ENCODE measurements around the gene ATP8B2.
"Not testable (repeated sequence)": the region's sequence is repeated elsewhere in the genome, so short reads cannot be mapped to it uniquely, and the experiment has no call there.

The ATP8B2 gene

GRCh38 chr1:154324669-154325582, at the start of gene ATP8B2:
Gene ATP8B2 (plus strand): TSS chr1:154325525. CDS start chr1:154328142, 2,617 bp downstream.
- peak; percentile 85 for TF ChIP-seq CTCF (IDR thresholded peaks at IDR 0.05; ENCODE audit: extremely low read depth, insufficient read depth, missing control alignments)
- DNase-seq (ENCODE audit: low spot score), result peak; percentile 89
- in situ Hi-C loops (cut with MboI; ENCODE audit: low pct_unique_long_range_greater_than_20kb, low sequenced_read_pairs, unreplicated experiment), result no loop called here

- in situ Hi-C loops (cut with MboI; ENCODE audit: low pct_unique_long_range_greater_than_20kb, low sequenced_read_pairs, unreplicated experiment), result no loop called here
- peak; percentile 44 for TF ChIP-seq CTCF (IDR thresholded peaks at IDR 0.05; ENCODE audit: extremely low read depth, insufficient read depth, missing control alignments)
- no peak for DNase-seq (ENCODE audit: low spot score)
Measured at GRCh38 chr1:154276797-154277196, 48.5 kb upstream of the ATP8B2 start.

GRCh38 chr1:154287591-154287990, 37.7 kb upstream of the ATP8B2 start:
- in situ Hi-C loops (cut with MboI; ENCODE audit: low pct_unique_long_range_greater_than_20kb, low sequenced_read_pairs, unreplicated experiment); DNase-seq (ENCODE audit: low spot score): not testable (repeated sequence)

GRCh38 chr1:154288661-154289060, 36.7 kb upstream of the ATP8B2 start:
- in situ Hi-C loops (cut with MboI; ENCODE audit: low pct_unique_long_range_greater_than_20kb, low sequenced_read_pairs, unreplicated experiment), result no loop called here
- DNase-seq (ENCODE audit: low spot score), result no peak
- TF ChIP-seq CTCF (IDR thresholded peaks at IDR 0.05; ENCODE audit: extremely low read depth, insufficient read depth, missing control alignments), result no peak

GRCh38 chr1:154290921-154291320, 34.4 kb upstream of the ATP8B2 start:
- in situ Hi-C loops (cut with MboI; ENCODE audit: low pct_unique_long_range_greater_than_20kb, low sequenced_read_pairs, unreplicated experiment), result no loop called here
- TF ChIP-seq CTCF (IDR thresholded peaks at IDR 0.05; ENCODE audit: extremely low read depth, insufficient read depth, missing control alignments), result no peak
- no peak for DNase-seq (ENCODE audit: low spot score)

GRCh38 chr1:154295408-154296235, 29.7 kb upstream of the ATP8B2 start:
- in situ Hi-C loops (cut with MboI; ENCODE audit: low pct_unique_long_range_greater_than_20kb, low sequenced_read_pairs, unreplicated experiment), result no loop called here
- no peak for DNase-seq (ENCODE audit: low spot score)
- TF ChIP-seq CTCF (IDR thresholded peaks at IDR 0.05; ENCODE audit: extremely low read depth, insufficient read depth, missing control alignments), result no peak

- in situ Hi-C loops (cut with MboI; ENCODE audit: low pct_unique_long_range_greater_than_20kb, low sequenced_read_pairs, unreplicated experiment), result no loop called here
- no peak for DNase-seq (ENCODE audit: low spot score)
- no peak for TF ChIP-seq CTCF (IDR thresholded peaks at IDR 0.05; ENCODE audit: extremely low read depth, insufficient read depth, missing control alignments)
Measured at GRCh38 chr1:154301582-154301981, 23.7 kb upstream of the ATP8B2 start.
